NCI-H187 treated with DMSO at 0.1 percent for 48 hours (cell line): ENCODE results near the gene CLCN6.

Experiments used
- DNase-seq: peaks from one replicate; lab custom pipeline; 2025; lab: John Stamatoyannopoulos, UW

Gene CLCN6, protein sequence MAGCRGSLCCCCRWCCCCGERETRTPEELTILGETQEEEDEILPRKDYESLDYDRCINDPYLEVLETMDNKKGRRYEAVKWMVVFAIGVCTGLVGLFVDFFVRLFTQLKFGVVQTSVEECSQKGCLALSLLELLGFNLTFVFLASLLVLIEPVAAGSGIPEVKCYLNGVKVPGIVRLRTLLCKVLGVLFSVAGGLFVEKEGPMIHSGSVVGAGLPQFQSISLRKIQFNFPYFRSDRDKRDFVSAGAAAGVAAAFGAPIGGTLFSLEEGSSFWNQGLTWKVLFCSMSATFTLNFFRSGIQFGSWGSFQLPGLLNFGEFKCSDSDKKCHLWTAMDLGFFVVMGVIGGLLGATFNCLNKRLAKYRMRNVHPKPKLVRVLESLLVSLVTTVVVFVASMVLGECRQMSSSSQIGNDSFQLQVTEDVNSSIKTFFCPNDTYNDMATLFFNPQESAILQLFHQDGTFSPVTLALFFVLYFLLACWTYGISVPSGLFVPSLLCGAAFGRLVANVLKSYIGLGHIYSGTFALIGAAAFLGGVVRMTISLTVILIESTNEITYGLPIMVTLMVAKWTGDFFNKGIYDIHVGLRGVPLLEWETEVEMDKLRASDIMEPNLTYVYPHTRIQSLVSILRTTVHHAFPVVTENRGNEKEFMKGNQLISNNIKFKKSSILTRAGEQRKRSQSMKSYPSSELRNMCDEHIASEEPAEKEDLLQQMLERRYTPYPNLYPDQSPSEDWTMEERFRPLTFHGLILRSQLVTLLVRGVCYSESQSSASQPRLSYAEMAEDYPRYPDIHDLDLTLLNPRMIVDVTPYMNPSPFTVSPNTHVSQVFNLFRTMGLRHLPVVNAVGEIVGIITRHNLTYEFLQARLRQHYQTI

GRCh38 chr1:11805422-11806306 is at the start of gene CLCN6, which contains the start of gene MTHFR:
Gene CLCN6, plus strand, starts transcription at chr1:11806191. Its CDS starts 72 bp downstream, at chr1:11806263.
Gene MTHFR, minus strand, starts transcription at chr1:11805964. Its CDS starts 2,848 bp downstream, at chr1:11803116.
- DNase-seq = peak; percentile 92

DNA sequence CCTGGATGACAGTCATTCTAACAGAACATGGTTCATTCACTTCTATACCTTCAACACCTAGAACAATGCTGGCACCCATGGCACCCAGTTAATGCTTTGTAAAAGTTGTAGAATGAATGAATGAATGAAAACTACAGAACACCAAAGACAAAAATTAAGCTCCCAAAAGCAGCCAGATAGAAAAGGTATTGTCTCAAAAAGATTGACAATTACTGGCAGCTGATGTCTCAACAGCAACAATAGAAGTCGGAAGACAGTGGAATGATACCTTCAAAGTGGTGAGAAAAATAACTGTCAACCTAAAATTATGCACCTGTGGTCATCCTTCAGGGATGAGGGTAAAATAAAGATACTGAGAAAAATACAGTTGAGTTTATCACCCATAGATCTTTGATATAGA is 48.9 kb upstream of the CLCN6 start:
- no peak for DNase-seq

DNA sequence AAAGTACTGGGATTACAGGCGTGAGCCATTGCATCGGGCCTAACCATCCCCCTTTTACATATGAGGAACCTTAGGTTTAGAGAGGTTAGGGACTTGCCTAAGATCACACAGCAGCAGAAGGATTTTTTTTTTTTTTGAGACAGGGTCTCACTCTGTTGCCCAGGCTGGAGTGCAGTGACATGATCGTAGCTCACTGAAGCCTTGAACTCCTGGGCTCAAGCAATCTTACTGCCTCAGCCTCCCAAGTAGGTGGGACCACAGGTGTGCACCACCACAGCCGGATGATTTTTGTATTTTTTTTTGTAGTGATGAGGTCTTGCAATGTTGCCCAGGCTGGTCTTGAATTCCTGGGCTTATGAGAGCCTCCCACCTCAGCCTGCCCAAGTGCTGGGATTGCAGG is 46.2 kb upstream of the CLCN6 start:
- no peak for DNase-seq

DNA sequence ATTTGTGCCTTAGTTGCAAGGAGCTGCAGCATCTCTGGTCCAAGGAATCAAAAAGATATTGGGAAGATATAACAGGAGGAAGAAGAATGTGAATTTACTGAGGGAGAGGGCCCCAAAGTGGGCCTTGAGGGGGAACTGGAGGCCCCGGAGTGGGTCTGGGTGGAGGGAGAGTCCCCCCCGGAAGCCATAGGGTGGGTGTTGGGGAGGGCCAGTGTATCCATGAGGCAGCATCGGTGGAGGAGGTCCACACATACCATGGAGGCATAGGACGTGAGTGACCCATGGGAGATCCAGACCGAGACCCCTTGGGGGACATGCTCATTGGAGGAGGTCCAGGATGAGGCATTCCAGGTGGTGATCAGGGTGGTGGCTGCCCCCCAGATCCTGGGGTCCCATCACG is 44.7 kb upstream of the CLCN6 start:
- no peak for DNase-seq

GRCh38 chr1:11761988-11762406 is 44.0 kb upstream of the CLCN6 start, which contains the start of gene C1orf167:
Gene C1orf167, plus strand, starts transcription at chr1:11762193. Its CDS starts 2,208 bp downstream, at chr1:11764401.
- no peak for DNase-seq

DNA sequence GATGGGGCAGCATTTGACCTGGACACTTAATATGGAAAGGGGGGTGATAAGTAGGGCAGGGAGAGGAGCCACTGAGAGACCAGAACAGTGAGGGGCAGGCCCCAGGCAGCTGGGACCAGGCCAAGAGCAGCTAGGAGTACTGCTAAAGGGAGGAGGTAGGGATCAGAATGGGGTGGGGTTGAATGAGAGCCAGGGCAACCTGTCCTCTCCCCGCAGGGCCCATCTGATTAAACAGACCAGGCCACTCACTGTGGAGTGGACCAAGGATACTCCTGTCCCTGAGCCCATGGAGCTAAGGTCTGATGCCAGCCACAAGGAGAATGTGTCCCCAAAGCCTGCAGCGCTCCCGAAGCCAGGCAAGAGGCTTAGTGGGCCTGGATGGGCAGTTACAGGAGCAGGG is 41.9 kb upstream of the CLCN6 start:
- DNase-seq = no peak

- DNase-seq = no peak
These were observed 41.5 kb upstream of the CLCN6 start for GRCh38 chr1:11764519-11764918.

DNA sequence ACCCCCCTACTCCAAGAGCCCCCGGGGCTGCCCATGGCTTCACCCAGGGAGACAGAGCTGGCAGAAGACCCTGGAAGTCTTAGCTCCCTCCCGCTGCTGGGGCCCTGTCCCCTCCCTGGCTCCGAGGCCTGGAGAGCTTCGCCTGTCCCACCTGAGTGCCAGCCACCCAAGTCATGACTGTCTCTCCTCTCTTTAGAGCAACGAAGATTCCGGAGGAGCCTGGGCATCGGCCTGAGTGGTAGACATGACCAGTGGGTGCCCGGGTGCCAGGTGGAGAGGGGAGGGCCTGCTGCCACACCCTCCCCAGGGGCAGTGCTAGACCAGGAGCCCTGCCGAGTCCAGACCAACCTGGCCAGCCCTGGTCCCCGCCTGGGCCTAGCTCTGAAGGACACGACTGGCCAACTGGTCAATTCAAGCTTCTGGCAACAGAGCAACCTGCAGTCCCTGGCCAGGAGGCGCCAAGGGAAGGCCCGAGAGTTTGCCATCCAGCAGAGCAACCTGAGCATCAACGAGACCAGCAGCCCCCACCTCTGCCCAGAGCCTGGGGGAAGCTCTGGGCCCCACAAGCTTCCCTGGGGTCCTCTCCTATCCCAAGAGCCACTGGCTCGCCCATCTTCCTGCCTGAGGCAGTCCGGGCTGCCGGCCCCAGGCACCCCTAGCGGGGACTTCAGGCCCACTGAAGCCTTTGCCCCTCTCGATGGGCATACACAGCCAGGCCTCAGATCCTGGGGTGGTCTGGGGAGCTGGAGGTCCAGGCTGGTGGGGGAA is 40.1 kb upstream of the CLCN6 start:
- no peak for DNase-seq

- no peak for DNase-seq
These were observed 39.6 kb upstream of the CLCN6 start for GRCh38 chr1:11766429-11766776.

- DNase-seq = no peak
These were observed 37.9 kb upstream of the CLCN6 start for GRCh38 chr1:11767922-11768704.

DNA sequence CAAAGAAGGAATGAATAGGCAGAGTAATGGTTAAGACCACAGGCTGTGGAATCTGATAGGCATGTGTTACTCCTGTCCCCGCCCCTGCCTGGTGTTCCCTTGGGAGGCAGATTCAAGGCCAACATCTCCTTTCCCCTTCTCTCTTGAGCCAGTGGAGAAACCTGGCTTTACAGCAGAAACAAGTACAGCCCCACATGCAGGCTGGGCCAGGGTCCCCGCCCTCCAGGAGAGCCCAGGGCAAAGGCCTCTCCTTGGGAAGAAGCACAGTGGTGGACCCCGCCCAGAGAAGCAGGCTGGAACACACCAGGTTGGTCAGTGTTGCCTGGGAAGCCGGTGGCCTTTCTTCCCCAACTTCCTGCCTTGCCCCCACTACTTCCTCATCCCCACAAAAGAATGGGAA is 37.2 kb upstream of the CLCN6 start:
- DNase-seq = no peak

DNA sequence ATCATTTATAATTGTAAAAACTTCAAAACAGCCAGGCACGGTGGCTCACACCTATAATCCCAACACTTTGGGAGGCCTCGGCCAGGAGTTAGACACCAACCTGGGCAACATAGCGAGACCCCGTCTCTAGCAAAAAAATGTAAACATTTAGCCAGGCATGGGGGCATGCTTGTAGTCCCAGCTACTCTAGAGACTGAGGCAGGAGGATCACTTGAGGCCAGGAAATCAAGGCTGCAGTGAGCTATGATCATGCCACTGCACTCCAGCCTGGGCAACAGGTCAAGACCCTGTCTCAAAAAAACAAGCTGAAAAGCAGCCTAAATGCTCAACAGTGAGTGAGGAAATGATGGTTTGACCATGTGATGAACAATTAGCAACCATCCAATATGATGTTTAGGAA is 36.7 kb upstream of the CLCN6 start:
- no peak for DNase-seq

- DNase-seq = no peak
These were observed 36.0 kb upstream of the CLCN6 start for GRCh38 chr1:11770011-11770410.

GRCh38 chr1:11771481-11772043 is 34.4 kb upstream of the CLCN6 start:
- no peak for DNase-seq

- DNase-seq = no peak
These were observed 33.5 kb upstream of the CLCN6 start for GRCh38 chr1:11772458-11772857.

- DNase-seq = no peak
These were observed 31.2 kb upstream of the CLCN6 start for GRCh38 chr1:11774753-11775152.

DNA sequence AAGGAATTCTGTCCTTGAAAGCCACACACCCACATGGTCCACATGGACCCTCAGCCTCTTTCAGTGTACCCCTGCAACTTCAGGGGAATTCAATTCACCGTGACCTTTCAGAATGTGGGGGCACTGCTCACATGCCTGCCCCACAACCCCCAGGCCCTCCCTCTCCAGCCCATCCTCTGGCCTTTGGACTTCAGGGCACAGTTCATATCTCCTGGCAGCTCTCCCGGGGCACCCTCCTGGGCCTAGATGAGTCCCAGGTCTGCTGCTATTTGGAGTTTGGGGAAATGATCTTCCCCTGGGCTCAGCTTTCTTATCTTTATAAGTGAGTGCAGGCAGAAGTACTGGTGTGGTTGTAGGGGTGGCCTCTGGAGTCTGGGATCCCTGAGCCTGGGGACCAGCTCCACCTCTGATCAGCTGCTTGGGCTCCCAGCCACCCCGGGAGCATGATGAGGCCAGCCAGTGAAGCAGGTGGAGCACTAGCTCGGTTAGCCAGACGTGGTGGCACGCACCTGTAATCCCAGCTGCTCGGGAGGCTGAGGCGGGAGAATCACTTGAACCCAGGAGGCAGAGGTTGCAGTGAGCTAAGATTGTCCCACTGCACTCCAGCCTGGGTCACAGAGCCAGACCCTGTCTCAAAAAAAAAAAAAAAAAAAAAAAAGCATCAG is 28.2 kb upstream of the CLCN6 start:
- DNase-seq = no peak

- DNase-seq = no peak
These were observed 27.7 kb upstream of the CLCN6 start for GRCh38 chr1:11778336-11778735.

DNA sequence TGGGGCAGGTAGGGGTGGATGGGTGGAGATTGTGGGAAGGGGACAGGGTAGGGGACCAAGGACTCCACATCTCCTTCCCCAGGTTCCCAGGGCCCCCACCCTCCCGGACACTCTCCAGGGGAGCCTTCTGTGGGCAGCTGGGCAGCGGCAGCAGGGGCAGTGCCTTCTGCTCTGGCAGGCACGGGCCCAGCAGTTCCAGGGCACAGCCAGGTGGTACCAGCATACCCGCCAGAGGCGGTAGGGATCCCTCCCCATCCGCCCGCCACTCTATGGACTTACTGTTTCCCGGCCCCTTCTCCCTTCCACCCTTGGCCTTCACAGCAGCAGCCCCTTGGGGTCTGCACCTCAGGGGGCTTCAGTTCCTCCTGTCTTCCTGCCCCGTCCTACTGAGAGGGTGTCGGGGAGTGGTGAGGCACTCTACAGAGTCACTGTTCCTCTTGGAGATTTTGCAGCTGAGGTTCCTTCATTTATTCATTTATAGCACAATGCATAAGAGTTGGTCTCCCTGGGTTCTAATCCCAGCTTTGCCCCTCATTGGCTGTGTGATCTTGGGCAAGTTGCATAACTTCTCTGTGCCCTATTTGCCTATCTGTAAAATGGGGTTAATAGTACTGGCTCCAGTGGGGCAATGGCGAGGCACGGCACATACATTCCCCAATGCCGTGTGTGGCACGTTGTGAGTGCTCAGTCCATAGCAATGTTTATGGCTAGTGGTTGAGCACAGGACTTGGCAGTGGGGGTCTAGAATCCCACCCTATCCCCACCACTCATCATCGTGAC is 27.0 kb upstream of the CLCN6 start:
- no peak for DNase-seq
